GM12872 (cell line): ENCODE results near the gene SERPINB13.

Experiments
- TF ChIP-seq, protein P1 (sequence below): IDR thresholded peaks from 3 replicates; pipeline ENCODE4 v1.5.1; 2011; ENCODE audit warnings: low read depth, mild to moderate bottlenecking, low read length, moderate library complexity; ENCODE audit not compliant: insufficient read depth

SERPINB13 gene

GRCh38 chr18:63603772-63604171 is 16.6 kb downstream of the SERPINB13 start:
- TF ChIP-seq, protein P1, sequence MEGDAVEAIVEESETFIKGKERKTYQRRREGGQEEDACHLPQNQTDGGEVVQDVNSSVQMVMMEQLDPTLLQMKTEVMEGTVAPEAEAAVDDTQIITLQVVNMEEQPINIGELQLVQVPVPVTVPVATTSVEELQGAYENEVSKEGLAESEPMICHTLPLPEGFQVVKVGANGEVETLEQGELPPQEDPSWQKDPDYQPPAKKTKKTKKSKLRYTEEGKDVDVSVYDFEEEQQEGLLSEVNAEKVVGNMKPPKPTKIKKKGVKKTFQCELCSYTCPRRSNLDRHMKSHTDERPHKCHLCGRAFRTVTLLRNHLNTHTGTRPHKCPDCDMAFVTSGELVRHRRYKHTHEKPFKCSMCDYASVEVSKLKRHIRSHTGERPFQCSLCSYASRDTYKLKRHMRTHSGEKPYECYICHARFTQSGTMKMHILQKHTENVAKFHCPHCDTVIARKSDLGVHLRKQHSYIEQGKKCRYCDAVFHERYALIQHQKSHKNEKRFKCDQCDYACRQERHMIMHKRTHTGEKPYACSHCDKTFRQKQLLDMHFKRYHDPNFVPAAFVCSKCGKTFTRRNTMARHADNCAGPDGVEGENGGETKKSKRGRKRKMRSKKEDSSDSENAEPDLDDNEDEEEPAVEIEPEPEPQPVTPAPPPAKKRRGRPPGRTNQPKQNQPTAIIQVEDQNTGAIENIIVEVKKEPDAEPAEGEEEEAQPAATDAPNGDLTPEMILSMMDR = no peak

GRCh38 chr18:63604791-63605567 is 17.8 kb downstream of the SERPINB13 start:
- TF ChIP-seq, protein P1 = no peak

DNA sequence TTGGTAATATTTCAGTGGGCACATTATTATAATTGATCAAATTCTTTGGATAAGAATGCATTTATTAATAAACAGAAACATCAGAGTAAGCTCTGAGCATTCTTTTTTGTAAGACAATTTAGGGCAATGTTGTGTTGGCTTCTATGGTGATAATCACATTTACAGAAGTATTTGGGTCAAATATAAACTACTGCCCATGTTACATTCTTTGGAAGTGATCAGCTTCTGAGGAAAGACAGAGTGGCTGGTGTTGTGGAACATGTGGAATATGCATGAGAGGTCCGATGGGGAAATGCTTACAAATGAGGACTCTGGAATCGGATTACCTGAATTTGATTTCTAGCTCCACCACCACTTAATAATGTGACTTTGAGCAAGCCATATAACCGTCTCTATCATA is 19.4 kb downstream of the SERPINB13 start:
- TF ChIP-seq, protein P1 = no peak

- TF ChIP-seq, protein P1 = no peak
Observed at GRCh38 chr18:63613420-63613819, 26.3 kb downstream of the SERPINB13 start.

GRCh38 chr18:63617049-63617914 is 30.1 kb downstream of the SERPINB13 start:
- TF ChIP-seq, protein P1 = no peak

DNA sequence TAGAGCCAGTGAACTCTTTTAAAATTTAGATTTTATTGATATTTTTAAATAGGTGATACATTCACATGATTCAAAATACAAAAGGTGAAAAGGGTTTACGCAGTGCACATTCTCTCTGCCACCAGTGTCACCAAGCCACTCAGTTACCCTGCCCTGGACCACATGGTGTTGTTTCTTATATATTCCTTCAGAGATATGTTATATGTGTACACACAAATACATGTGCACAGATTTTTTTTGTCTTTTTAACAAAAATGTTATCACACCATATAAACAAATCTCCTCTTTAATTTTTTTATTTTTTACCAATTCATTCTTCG is 30.7 kb downstream of the SERPINB13 start:
- TF ChIP-seq, protein P1 = no peak

DNA sequence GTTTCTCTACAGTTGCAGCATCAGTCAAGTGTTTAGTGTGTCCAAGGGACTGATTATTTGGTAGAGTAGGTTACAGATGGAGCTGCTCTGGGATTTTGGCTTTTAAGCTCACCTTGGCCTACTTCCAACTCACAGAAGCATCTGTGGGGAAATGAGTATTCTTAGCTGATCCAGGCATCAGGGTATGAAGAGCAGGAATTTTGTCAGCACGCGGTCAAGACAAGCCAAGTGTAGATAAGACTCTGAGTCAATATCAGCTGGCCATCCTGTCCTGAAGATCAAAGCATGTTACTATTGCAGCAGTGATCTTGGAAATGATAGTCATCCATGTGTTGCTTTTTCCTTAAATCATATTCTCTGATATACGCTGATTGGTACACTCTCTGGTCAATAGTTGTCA is 32.5 kb downstream of the SERPINB13 start:
- TF ChIP-seq, protein P1 = no peak
